Measurements from ENCODE around the gene ADAMTS8.

The ADAMTS8 gene

DNA sequence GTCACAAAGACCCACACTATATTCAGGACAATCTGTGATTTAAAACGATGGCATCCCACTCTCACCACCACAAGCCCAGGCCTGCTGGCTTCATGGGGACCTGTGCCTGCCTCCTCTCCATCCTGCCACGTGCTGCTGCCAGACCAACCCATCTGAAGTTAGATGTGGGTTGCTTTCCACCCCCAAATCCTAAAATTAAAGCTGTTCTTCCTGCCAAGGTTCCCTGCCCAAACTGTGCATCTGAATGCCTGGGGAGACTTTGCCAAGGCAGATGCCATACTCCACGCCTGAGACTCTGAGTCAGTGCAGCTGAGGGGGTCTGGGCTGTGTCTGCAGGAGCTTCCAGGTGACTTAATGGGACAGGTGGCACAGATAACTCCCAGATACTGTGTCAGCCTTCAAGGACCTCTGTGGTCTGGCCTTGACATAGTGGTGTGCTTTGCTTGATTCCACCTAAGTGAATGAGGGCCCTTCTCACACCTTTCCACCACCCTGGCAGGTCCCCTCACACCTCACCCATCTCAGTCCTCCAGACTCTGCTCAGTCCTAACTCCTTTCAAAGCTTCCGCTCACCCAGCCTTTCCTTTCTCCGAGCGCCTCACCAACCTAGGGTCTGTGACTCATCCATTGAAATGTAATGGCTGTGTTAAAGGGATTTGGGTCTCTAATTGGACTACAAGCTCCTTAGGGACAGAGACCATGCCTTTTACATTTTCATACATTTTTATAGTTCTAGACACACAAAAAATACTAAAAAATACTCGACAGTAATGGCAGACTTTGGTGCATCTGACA is 18.6 kb downstream of the ADAMTS8 start:
- no peak overlapping the region for H3K27ac ChIP-seq
- CTCF ChIA-PET = interaction anchor here (0.5 to 0.6 kb wide), 2 partner anchors 10 to 20 kb away, joined by 3 to 4 read pairs; no protein-coding TSS in a partner anchor
- POLR2A ChIA-PET (ENCODE audit: low non-redundant PET) = no interaction called here
- TF ChIP-seq, protein P1, sequence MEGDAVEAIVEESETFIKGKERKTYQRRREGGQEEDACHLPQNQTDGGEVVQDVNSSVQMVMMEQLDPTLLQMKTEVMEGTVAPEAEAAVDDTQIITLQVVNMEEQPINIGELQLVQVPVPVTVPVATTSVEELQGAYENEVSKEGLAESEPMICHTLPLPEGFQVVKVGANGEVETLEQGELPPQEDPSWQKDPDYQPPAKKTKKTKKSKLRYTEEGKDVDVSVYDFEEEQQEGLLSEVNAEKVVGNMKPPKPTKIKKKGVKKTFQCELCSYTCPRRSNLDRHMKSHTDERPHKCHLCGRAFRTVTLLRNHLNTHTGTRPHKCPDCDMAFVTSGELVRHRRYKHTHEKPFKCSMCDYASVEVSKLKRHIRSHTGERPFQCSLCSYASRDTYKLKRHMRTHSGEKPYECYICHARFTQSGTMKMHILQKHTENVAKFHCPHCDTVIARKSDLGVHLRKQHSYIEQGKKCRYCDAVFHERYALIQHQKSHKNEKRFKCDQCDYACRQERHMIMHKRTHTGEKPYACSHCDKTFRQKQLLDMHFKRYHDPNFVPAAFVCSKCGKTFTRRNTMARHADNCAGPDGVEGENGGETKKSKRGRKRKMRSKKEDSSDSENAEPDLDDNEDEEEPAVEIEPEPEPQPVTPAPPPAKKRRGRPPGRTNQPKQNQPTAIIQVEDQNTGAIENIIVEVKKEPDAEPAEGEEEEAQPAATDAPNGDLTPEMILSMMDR (conservative IDR thresholded peaks at IDR 0.05; ENCODE audit: low read depth) = no peak
- DNase-seq (ENCODE audit: low spot score) = no peak

DNA sequence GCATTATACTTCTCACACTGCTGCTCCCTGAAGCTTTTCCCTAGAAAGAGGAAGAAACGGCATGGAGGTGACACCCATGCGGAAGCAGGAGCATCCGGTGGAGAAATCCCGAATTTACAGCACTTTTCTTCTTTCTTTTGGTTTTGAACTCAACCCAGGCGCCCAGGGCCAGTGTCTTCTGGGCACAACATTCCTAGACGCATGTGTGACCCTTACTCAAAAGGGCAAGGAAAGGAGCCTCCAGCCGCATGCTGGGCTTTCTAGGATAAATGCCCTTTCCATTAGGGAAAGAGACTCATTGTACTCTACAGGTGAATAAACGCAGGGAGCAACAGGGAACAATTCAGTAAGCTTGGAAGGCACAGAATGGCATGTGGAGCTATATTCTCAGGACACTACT is 19.5 kb downstream of the ADAMTS8 start:
- TF ChIP-seq, protein P1 (conservative IDR thresholded peaks at IDR 0.05; ENCODE audit: low read depth) = no peak
- DNase-seq (ENCODE audit: low spot score) = no peak
- ChIA-PET POLR2A (ENCODE audit: low non-redundant PET) (no interaction called here), CTCF (interaction anchor here (0.5 to 0.9 kb wide), 2 partner anchors 197 to 366 kb away, joined by 3 read pairs; no protein-coding TSS in a partner anchor)
- H3K27ac ChIP-seq = no peak overlapping the region

DNA sequence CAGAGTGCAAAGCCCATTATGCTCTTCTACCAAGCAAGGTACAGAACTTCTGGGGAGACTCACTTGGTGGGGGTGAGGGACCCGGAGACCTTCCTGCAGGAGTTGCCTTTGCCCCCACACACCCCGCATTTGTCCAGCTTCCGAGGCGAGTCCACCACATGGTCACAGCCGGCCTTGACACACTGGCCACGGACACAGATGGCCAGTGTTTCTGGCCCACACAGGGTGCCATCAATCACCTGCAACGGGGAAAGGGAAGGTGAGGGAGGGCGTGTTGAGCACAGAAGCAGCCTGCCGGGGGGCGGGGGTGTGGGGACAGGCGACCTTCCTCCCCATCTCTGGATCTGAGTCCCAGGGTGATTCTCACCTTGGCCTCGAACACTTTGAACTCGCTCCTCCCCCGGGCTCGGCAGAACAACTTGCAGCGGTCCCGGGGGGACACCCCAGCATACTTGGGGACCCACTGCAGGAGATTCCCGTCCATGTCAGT is 20.0 kb downstream of the ADAMTS8 start:
- TF ChIP-seq, protein P1 (conservative IDR thresholded peaks at IDR 0.05; ENCODE audit: low read depth) = no peak
- CTCF ChIA-PET = interaction anchor here (0.5 to 0.9 kb wide), 3 partner anchors 196 to 472 kb away, joined by 3 read pairs; no protein-coding TSS in a partner anchor
- DNase-seq (ENCODE audit: low spot score) = no peak
- POLR2A ChIA-PET (ENCODE audit: low non-redundant PET) = no interaction called here
- no peak overlapping the region for H3K27ac ChIP-seq

DNA sequence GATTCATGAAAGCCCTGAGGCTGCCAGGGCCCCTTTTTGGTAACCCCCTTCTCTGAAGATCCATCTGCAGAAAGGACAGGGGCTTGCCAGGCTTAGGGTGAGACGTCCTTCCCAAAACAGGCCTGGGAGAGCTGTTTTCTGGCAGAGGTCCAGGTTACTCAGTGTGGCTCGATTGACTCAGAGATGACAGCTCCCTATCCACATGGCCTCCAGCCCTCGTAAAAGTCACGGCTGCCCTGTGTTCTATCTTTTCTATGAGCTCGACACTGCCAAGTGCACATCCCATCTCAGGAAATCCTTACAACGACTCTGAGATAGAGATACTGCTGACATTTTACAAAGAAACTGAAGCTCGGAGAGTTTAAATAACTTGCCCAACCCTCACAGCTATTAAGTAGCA is 20.4 kb downstream of the ADAMTS8 start:
- POLR2A ChIA-PET (ENCODE audit: low non-redundant PET) = no interaction called here
- CTCF ChIA-PET = interaction anchor here (0.6 to 0.9 kb wide), 2 partner anchors 196 to 472 kb away, joined by 3 read pairs; no protein-coding TSS in a partner anchor
- TF ChIP-seq, protein P1 (conservative IDR thresholded peaks at IDR 0.05; ENCODE audit: low read depth) = no peak
- H3K27ac ChIP-seq = no peak overlapping the region
- peak; percentile 91 for DNase-seq (ENCODE audit: low spot score)

DNA sequence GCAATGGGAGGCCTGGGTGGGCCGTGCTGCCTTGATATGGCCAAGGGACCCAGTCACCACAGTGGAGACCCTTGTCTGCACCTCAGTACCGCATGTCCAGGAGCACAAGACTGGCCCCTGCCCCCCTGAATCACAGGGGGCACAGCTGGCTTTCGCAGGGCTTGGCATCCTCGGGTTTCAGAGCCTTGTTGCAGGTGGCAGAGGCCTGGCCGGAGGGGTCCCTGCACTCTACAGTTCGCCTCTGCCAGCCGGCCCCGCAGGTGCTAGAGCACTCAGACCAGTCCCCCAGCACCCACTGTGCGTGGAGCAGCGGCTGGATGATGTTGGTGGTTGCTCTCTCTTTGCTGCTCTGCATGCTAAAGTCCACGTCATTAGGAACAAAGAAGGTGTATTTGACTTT is 23.0 kb downstream of the ADAMTS8 start:
- no peak for DNase-seq (ENCODE audit: low spot score)
- TF ChIP-seq, protein P1 (conservative IDR thresholded peaks at IDR 0.05; ENCODE audit: low read depth) = no peak
- no peak overlapping the region for H3K27ac ChIP-seq
- CTCF ChIA-PET = interaction anchor here (0.6 kb wide), 1 partner anchor 659 kb away, joined by 4 read pairs; no protein-coding TSS in a partner anchor
- POLR2A ChIA-PET (ENCODE audit: low non-redundant PET) = no interaction called here

DNA sequence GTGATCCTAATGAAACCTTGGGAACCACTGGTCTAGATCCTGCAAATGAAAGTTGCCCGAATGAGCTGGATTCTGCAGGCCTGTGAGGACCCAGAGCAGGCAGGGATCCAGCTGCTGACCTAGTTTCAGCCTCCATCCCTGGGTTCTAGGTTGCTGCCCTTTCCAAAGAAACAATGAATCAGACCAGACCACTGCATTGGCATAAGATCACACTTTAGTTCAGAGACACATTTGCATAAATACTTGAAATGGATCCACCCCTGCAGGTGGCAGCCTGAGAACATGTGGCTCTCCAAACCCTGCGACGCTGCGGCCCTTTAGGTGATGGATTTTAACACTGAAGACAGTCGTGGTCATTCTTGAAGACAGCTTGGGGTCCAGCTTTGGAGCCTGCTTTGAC is 23.7 kb downstream of the ADAMTS8 start:
- CTCF ChIA-PET = no interaction called here
- no peak overlapping the region for H3K27ac ChIP-seq
- no peak for DNase-seq (ENCODE audit: low spot score)
- POLR2A ChIA-PET (ENCODE audit: low non-redundant PET) = no interaction called here
- TF ChIP-seq, protein P1 (conservative IDR thresholded peaks at IDR 0.05; ENCODE audit: low read depth) = no peak

Measured in RWPE1 (cell line).